IMR-90 (cell line): ENCODE data around the gene RAD1. TPM values are rescaled to one million over a fixed set of nuclear protein-coding genes. Genes with fewer than 3 reads are reported as not detected.

Experiments used
- ATAC-seq: fragments of 200-7000 bp; cut with Tn5 transposase; 2 replicates; pipeline ENCODE4 v1.9.1; 2020; ENCODE audit warnings: low read depth, mild to moderate bottlenecking, moderate library complexity
- BruUV-seq: library from RNA; stranded (reverse); fragments of 400-500 nt; replicated peaks from 2 replicates; lab custom pipeline; 2021; lab: Mats Ljungman, UMichigan
- CTCF ChIA-PET: fragments of 300-600 bp; formaldehyde crosslinking; extraction: SDS; loops from one replicate; lab custom pipeline; 2021; ENCODE audit warnings: antibody characterized with exemption; lab: Yijun Ruan, JAX
- POLR2A ChIA-PET: fragments of 300-600 bp; sonication (Branson Sonifier 250); formaldehyde crosslinking; loops from one replicate; lab custom pipeline; 2022; ENCODE audit warnings: antibody characterized with exemption; ENCODE audit not compliant: unreplicated experiment; lab: Charles Lee
- DNase-seq: peaks from one replicate; pipeline ENCODE4 v3.0.0; 2013
- H2AFZ ChIP-seq: replicated peaks from 2 replicates; pipeline ENCODE3; 2013; ENCODE audit warnings: low read length, mild to moderate bottlenecking; ENCODE audit not compliant: poor library complexity
- H2AK5ac ChIP-seq: 2 replicates; pipeline ENCODE4 v1.6.1; 2013; ENCODE audit warnings: low read depth, low read length, inconsistent platforms
- H2AK9ac ChIP-seq: replicated peaks from 2 replicates; pipeline ENCODE3; 2013; ENCODE audit warnings: mild to moderate bottlenecking, low read depth, low read length, moderate library complexity; ENCODE audit not compliant: poor library complexity
- H2BK120ac ChIP-seq: 2 replicates; pipeline ENCODE4 v1.6.1; 2013; ENCODE audit warnings: low read depth, low read length, inconsistent platforms
- H2BK15ac ChIP-seq: 3 replicates; pipeline ENCODE4 v1.6.1; 2013; ENCODE audit warnings: low read depth, low read length, inconsistent platforms
- H2BK20ac ChIP-seq: 2 replicates; pipeline ENCODE4 v1.6.1; 2013; ENCODE audit warnings: low read depth, mild to moderate bottlenecking, inconsistent platforms, low read length, moderate library complexity
- H2BK5ac ChIP-seq: 2 replicates; pipeline ENCODE4 v1.6.1; 2013; ENCODE audit warnings: mild to moderate bottlenecking, low read depth, low read length, inconsistent platforms; ENCODE audit not compliant: poor library complexity, severe bottlenecking
- H3K14ac ChIP-seq: replicated peaks from 2 replicates; pipeline ENCODE4 v1.6.1; 2013; ENCODE audit warnings: low read depth, low read length, inconsistent platforms
- H3K18ac ChIP-seq: 2 replicates; pipeline ENCODE4 v1.6.1; 2013; ENCODE audit warnings: low read depth, low read length, control low read depth
- H3K23ac ChIP-seq: 2 replicates; pipeline ENCODE4 v1.6.1; 2013; ENCODE audit warnings: low read depth, low read length, inconsistent platforms
- H3K27ac ChIP-seq: 2 replicates; pipeline ENCODE4 v1.5.1; 2013; ENCODE audit warnings: mild to moderate bottlenecking, control low read depth, low read length; ENCODE audit not compliant: insufficient read depth
- H3K27me3 ChIP-seq: 2 replicates; pipeline ENCODE4 v1.6.1; 2013; ENCODE audit warnings: low read length; ENCODE audit not compliant: control insufficient read depth, insufficient read depth
- H3K36me3 ChIP-seq: 2 replicates; pipeline ENCODE4 v1.6.1; 2013; ENCODE audit warnings: low read length, mixed read lengths; ENCODE audit not compliant: control insufficient read depth, insufficient read depth
- H3K4ac ChIP-seq: 2 replicates; pipeline ENCODE4 v1.6.1; 2013; ENCODE audit warnings: low read depth, low read length, inconsistent platforms
- H3K4me1 ChIP-seq: 2 replicates; pipeline ENCODE4 v1.6.1; 2013; ENCODE audit warnings: low read length, mixed read lengths; ENCODE audit not compliant: control insufficient read depth, insufficient read depth
- H3K4me2 ChIP-seq: 2 replicates; pipeline ENCODE4 v1.6.1; 2013; ENCODE audit warnings: low read depth, mild to moderate bottlenecking, control low read depth, low read length, moderate library complexity
- H3K4me3 ChIP-seq: 2 replicates; pipeline ENCODE4 v1.5.1; 2013; ENCODE audit warnings: low read depth, mild to moderate bottlenecking, control low read depth, low read length, moderate library complexity; ENCODE audit not compliant: insufficient read depth
- H3K56ac ChIP-seq: 2 replicates; pipeline ENCODE4 v1.6.1; 2013; ENCODE audit warnings: low read length, inconsistent platforms; ENCODE audit not compliant: insufficient read depth; ENCODE audit errors: extremely low read depth
- H3K79me1 ChIP-seq, 2 experiments: 2 replicates each; pipeline ENCODE4 v1.6.1; 2013; ENCODE audit warnings: low read length in 2 of 2, inconsistent platforms in 1 of 2, low read depth in 1 of 2
- H3K9ac ChIP-seq: 2 replicates; pipeline ENCODE4 v1.6.1; 2013; ENCODE audit warnings: low read depth, low read length, control low read depth
- H3K9me1 ChIP-seq: 2 replicates; pipeline ENCODE4 v1.6.1; 2013; ENCODE audit warnings: low read length, inconsistent platforms; ENCODE audit not compliant: insufficient read depth
- H3K9me3 ChIP-seq: 2 replicates; pipeline ENCODE4 v1.6.1; 2013; ENCODE audit warnings: low read length; ENCODE audit not compliant: control insufficient read depth, insufficient read depth
- H4K20me1 ChIP-seq: 2 replicates; pipeline ENCODE4 v1.6.1; 2013; ENCODE audit warnings: low read length, inconsistent platforms; ENCODE audit not compliant: insufficient read depth
- H4K5ac ChIP-seq: 2 replicates; pipeline ENCODE4 v1.6.1; 2013; ENCODE audit warnings: mild to moderate bottlenecking, low read depth, low read length, control low read depth
- H4K8ac ChIP-seq, 2 experiments: 2 replicates each; pipeline ENCODE4 v1.6.1; 2013; ENCODE audit warnings: low read depth in 2 of 2, low read length in 2 of 2, control low read depth in 1 of 2, inconsistent platforms in 1 of 2
- H4K91ac ChIP-seq: 2 replicates; pipeline ENCODE4 v1.6.1; 2013; ENCODE audit warnings: low read depth, low read length, inconsistent platforms; ENCODE audit not compliant: insufficient read depth
- CEBPB ChIP-seq: IDR thresholded peaks from 2 replicates; pipeline ENCODE4 v1.6.1; 2012; ENCODE audit warnings: low read depth, low read length, improper control_type of control experiment
- CTCF ChIP-seq: conservative IDR thresholded peaks from 2 replicates; pipeline ENCODE4 v1.5.1; 2012; ENCODE audit warnings: mild to moderate bottlenecking, low read depth, low read length, improper control_type of control experiment
- ELK1 ChIP-seq: fragments of 150-350 bp; IDR thresholded peaks from 2 replicates; pipeline ENCODE4 v1.6.1; 2016; ENCODE audit warnings: low read depth, mild to moderate bottlenecking, low read length, moderate library complexity, borderline replicate concordance
- FOS ChIP-seq: fragments of 150-350 bp; IDR thresholded peaks from 2 replicates; pipeline ENCODE4 v1.6.1; 2016; ENCODE audit warnings: low read depth, low read length
- MAFK ChIP-seq: IDR thresholded peaks from 2 replicates; pipeline ENCODE4 v1.6.1; 2012; ENCODE audit warnings: low read depth, low read length, improper control_type of control experiment
- MXI1 ChIP-seq: IDR thresholded peaks from 2 replicates; pipeline ENCODE4 v1.6.1; 2012; ENCODE audit warnings: low read depth, mild to moderate bottlenecking, low read length, moderate library complexity, borderline replicate concordance
- POLR2A ChIP-seq: IDR thresholded peaks from 2 replicates; pipeline ENCODE4 v1.6.1; 2012; ENCODE audit warnings: mild to moderate bottlenecking, low read depth, low read length
- SMC3 ChIP-seq: fragments of 150-350 bp; IDR thresholded peaks from 2 replicates; pipeline ENCODE4 v1.6.1; 2016; ENCODE audit warnings: low read depth, mild to moderate bottlenecking, antibody characterized with exemption, low read length, moderate library complexity
- USF2 ChIP-seq: fragments of 150-350 bp; IDR thresholded peaks from 2 replicates; pipeline ENCODE4 v1.6.1; 2017; ENCODE audit warnings: mild to moderate bottlenecking, antibody characterized with exemption, low read length, low read depth
- dilution Hi-C: fragments of 300-500 bp; cut with HindIII; formaldehyde crosslinking; loops from one replicate; pipeline ENCODE4 v1.14.3; 2018; ENCODE audit warnings: low sequenced_read_pairs; ENCODE audit not compliant: unreplicated experiment
- in situ Hi-C: fragments of 300-500 bp; cut with MboI; formaldehyde crosslinking; loops from 3 replicates; pipeline ENCODE4 v1.14.3; 2019; ENCODE audit warnings: low sequenced_read_pairs, inconsistent platforms, mixed read lengths
- intact Hi-C: fragments of 100-400 bp; cut with micrococcal nuclease; formaldehyde crosslinking; loops from 2 replicates; pipeline ENCODE4 v1.10.0; 2022
- polyA plus RNA-seq, 3 experiments: library from polyadenylated mRNA; depleted of rRNA; stranded (reverse); fragments of >200 nt; gene quantifications; 2 replicates each; pipeline ENCODE4 v1.2.3, GENCODE V29; 2012; ENCODE audit warnings: low replicate concordance in 1 of 3
- total RNA-seq: library from RNA; depleted of rRNA; stranded (reverse); fragments of >200 nt; gene quantifications from 2 replicates; pipeline ENCODE4 v1.2.3, GENCODE V29; 2012

RAD1 gene
- total and polyA plus RNA-seq, 2 of the 4 experiments (the other 2 are of a cell fraction) = 18.5 to 21.5 TPM

GRCh38 chr5:34898258-34898895 is 16.9 kb downstream of the RAD1 start (continued):
- TF ChIP-seq CTCF = peak; percentile 84

- no peak for DNase-seq
- POLR2A ChIA-PET = interaction anchor here (0.6 kb wide), 1 partner anchor 374 kb away, joined by 3 read pairs; no protein-coding TSS in a partner anchor
- H3K9ac ChIP-seq = no peak overlapping the region
- H4K8ac ChIP-seq = no peak overlapping the region
- no peak overlapping the region for H2BK20ac ChIP-seq
- H3K36me3 ChIP-seq = peaks cover 9% of the 10 kb centered on the region; the same call in 1 of the 2 replicates
- H3K56ac ChIP-seq = no peak overlapping the region
- no peak overlapping the region for H3K4me3 ChIP-seq
- no peak overlapping the region for H3K14ac ChIP-seq
- no peak overlapping the region for H2BK5ac ChIP-seq
- H3K27ac ChIP-seq = no peak overlapping the region
- no peak for ATAC-seq
- no peak overlapping the region for H2AFZ ChIP-seq
- no peak overlapping the region for H4K91ac ChIP-seq
- CTCF ChIA-PET = interaction anchor here (0.7 to 1.6 kb wide), 9 partner anchors 17 to 422 kb away, joined by 3 to 13 read pairs (median 3); no protein-coding TSS in a partner anchor
- in situ Hi-C loops (loop anchor here (25.0 kb wide), 1 partner anchor 910 kb away; the partner anchor contains the start of gene SLC45A2), dilution Hi-C loops (no loop called here), intact Hi-C loops (loop anchor here (1.0 to 5.0 kb wide), 5 partner anchors 55 to 423 kb away; no protein-coding TSS in a partner anchor)
- H3K4me2 ChIP-seq = no peak overlapping the region
- H3K9me1 ChIP-seq = no peaks in the 10 kb centered on the region
- no peaks in the 10 kb centered on the region for H3K79me1 ChIP-seq
- H2AK5ac ChIP-seq = no peak overlapping the region
- no peak overlapping the region for H3K4ac ChIP-seq
- H2BK15ac ChIP-seq = no peak overlapping the region
- H3K23ac ChIP-seq = no peak overlapping the region
- no peak overlapping the region for H2AK9ac ChIP-seq
- no peaks in the 10 kb centered on the region for H4K20me1 ChIP-seq
- H3K18ac ChIP-seq = no peak overlapping the region
- H4K5ac ChIP-seq = no peak overlapping the region
- BruUV-seq = no TSS peak
- no peaks in the 10 kb centered on the region for H3K9me3 ChIP-seq
- H3K27me3 ChIP-seq = no peaks in the 10 kb centered on the region
- no peaks in the 10 kb centered on the region for H3K4me1 ChIP-seq
- no peak overlapping the region for H2BK120ac ChIP-seq
- TF ChIP-seq ELK1 = no peak
- TF ChIP-seq POLR2A = no peak
- TF ChIP-seq SMC3 = no peak
- no peak for TF ChIP-seq FOS
- TF ChIP-seq MAFK = no peak
- no peak for TF ChIP-seq USF2
- no peak for TF ChIP-seq MXI1
- no peak for TF ChIP-seq CEBPB
- TF ChIP-seq CTCF = no peak
Observed at GRCh38 chr5:34897646-34898045, 17.7 kb downstream of the RAD1 start.
